ENCODE data around the gene KCNK18.

GRCh38 chr10:117224881-117225280 lies 27.6 kb downstream of the KCNK18 start:
- no peak for TF ChIP-seq POLR2A (IDR thresholded peaks at IDR 0.05)
- TF ChIP-seq CTCF (IDR thresholded peaks at IDR 0.05), result no peak
- TF ChIP-seq POLR2AphosphoS5 (IDR thresholded peaks at IDR 0.05), result no peak

Measured in upper lobe of left lung (tissue), 4 donors.